Measurements from ENCODE around the gene OSBPL8. TPM values are rescaled to one million over a fixed set of nuclear protein-coding genes. Genes with fewer than 3 reads are reported as not detected.
A peak's percentile ranks its signal among the peaks of the same experiment; 100 is the strongest.

The OSBPL8 gene
- total and polyA plus RNA-seq, 9 of the 15 experiments (the other 6 are each of a cell fraction or from before 2014, with no cell fraction given), result 17.4 to 82.7 (median 42.8) TPM

- TF ChIP-seq JUND (IDR thresholded peaks at IDR 0.05; ENCODE audit: borderline replicate concordance, low read depth, low read length) (peak; percentile 60; the same call in 1 of the 2 replicates), JUND (tag; IDR thresholded peaks at IDR 0.05; ENCODE audit: borderline replicate concordance, low read depth, low read length) (peak; percentile 47; the same call in 1 of the 3 replicates), PATZ1 (CRISPR knock-in tag; IDR thresholded peaks at IDR 0.05; ENCODE audit: borderline replicate concordance) (no peak), TEAD4 (IDR thresholded peaks at IDR 0.05; ENCODE audit: low read length) (peak; percentile 95), TEAD4 (CRISPR knock-in tag; IDR thresholded peaks at IDR 0.05; ENCODE audit: borderline replicate concordance) (no peak), POLR2AphosphoS2 (IDR thresholded peaks at IDR 0.05; ENCODE audit: low read length) (no peak), ZNF507 (tag; conservative IDR thresholded peaks at IDR 0.05) (no peak), EGR1 (conservative IDR thresholded peaks at IDR 0.05) (no peak), HNRNPLL (IDR thresholded peaks at IDR 0.05; ENCODE audit: low read depth, low read length, poor library complexity, severe bottlenecking) (no peak), ZNF57 (CRISPR knock-in tag; IDR thresholded peaks at IDR 0.05) (no peak), GATA2 (CRISPR knock-in tag; IDR thresholded peaks at IDR 0.05) (peak; percentile 78), NFE2L1 (tag; IDR thresholded peaks at IDR 0.05; ENCODE audit: borderline replicate concordance, low read depth) (no peak), CBX2 (IDR thresholded peaks at IDR 0.05; ENCODE audit: insufficient read depth, low read length, poor library complexity, severe bottlenecking) (no peak), ZNF146 (CRISPR knock-in tag; IDR thresholded peaks at IDR 0.05; ENCODE audit: unreplicated experiment) (no peak), CBFB (CRISPR knock-in tag; IDR thresholded peaks at IDR 0.05) (no peak), CTBP1 (IDR thresholded peaks at IDR 0.05; ENCODE audit: borderline replicate concordance) (peak; percentile 90), MECOM (CRISPR knock-in tag; IDR thresholded peaks at IDR 0.05) (0 out of 2 replicates have a peak, but pooled peaks have one; percentile 7), TRIM28 (IDR thresholded peaks at IDR 0.05) (no peak)
- TF ChIP-seq, protein P1, sequence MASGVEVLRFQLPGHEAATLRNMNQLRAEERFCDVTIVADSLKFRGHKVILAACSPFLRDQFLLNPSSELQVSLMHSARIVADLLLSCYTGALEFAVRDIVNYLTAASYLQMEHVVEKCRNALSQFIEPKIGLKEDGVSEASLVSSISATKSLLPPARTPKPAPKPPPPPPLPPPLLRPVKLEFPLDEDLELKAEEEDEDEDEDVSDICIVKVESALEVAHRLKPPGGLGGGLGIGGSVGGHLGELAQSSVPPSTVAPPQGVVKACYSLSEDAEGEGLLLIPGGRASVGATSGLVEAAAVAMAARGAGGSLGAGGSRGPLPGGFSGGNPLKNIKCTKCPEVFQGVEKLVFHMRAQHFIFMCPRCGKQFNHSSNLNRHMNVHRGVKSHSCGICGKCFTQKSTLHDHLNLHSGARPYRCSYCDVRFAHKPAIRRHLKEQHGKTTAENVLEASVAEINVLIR (CRISPR knock-in tag; IDR thresholded peaks at IDR 0.05), result no peak
- TF ChIP-seq, protein P2, sequence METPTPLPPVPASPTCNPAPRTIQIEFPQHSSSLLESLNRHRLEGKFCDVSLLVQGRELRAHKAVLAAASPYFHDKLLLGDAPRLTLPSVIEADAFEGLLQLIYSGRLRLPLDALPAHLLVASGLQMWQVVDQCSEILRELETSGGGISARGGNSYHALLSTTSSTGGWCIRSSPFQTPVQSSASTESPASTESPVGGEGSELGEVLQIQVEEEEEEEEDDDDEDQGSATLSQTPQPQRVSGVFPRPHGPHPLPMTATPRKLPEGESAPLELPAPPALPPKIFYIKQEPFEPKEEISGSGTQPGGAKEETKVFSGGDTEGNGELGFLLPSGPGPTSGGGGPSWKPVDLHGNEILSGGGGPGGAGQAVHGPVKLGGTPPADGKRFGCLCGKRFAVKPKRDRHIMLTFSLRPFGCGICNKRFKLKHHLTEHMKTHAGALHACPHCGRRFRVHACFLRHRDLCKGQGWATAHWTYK (CRISPR knock-in tag; IDR thresholded peaks at IDR 0.05), result 0 out of 2 replicates have a peak, but pooled peaks have one; percentile 34
- TF ChIP-seq, protein P3, sequence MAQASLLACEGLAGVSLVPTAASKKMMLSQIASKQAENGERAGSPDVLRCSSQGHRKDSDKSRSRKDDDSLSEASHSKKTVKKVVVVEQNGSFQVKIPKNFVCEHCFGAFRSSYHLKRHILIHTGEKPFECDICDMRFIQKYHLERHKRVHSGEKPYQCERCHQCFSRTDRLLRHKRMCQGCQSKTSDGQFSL (CRISPR knock-in tag; IDR thresholded peaks at IDR 0.05), result no peak
- TF ChIP-seq, protein P3 (tag; IDR thresholded peaks at IDR 0.05), result no peak
- TF ChIP-seq, protein P4, sequence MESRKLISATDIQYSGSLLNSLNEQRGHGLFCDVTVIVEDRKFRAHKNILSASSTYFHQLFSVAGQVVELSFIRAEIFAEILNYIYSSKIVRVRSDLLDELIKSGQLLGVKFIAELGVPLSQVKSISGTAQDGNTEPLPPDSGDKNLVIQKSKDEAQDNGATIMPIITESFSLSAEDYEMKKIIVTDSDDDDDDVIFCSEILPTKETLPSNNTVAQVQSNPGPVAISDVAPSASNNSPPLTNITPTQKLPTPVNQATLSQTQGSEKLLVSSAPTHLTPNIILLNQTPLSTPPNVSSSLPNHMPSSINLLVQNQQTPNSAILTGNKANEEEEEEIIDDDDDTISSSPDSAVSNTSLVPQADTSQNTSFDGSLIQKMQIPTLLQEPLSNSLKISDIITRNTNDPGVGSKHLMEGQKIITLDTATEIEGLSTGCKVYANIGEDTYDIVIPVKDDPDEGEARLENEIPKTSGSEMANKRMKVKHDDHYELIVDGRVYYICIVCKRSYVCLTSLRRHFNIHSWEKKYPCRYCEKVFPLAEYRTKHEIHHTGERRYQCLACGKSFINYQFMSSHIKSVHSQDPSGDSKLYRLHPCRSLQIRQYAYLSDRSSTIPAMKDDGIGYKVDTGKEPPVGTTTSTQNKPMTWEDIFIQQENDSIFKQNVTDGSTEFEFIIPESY (CRISPR knock-in tag; IDR thresholded peaks at IDR 0.05), result no peak
Observed at GRCh38 chr12:76402259-76402658, 157.3 kb downstream of the OSBPL8 start (continued).
